GM06990 (cell line): ENCODE results near the gene QPRT.
A peak's percentile ranks its signal among the peaks of the same experiment; 100 is the strongest.
"Not testable (repeated sequence)": the region's sequence is repeated elsewhere in the genome, so short reads cannot be mapped to it uniquely, and the experiment has no call there.

ENCODE experiments used
- DNase-seq: peaks from one replicate; pipeline ENCODE4 v3.0.0-alpha.2; 2011; ENCODE audit not compliant: insufficient read length; ENCODE audit errors: extremely low read depth
- H3K27me3 ChIP-seq: replicated peaks from 2 replicates; pipeline ENCODE4 v1.6.0; 2011; ENCODE audit warnings: low read length; ENCODE audit not compliant: control insufficient read depth, insufficient read depth
- H3K36me3 ChIP-seq: 2 replicates; pipeline ENCODE4 v1.5.1; 2011; ENCODE audit warnings: low read length; ENCODE audit not compliant: control insufficient read depth, insufficient read depth
- H3K4me3 ChIP-seq: replicated peaks from 2 replicates; pipeline ENCODE4 v1.5.1; 2011; ENCODE audit warnings: low read depth, mild to moderate bottlenecking, control low read depth, low read length
- TF ChIP-seq, protein P1 (sequence below): IDR thresholded peaks from 2 replicates; pipeline ENCODE4 v1.5.1; 2011; ENCODE audit warnings: low read length, control low read depth, mild to moderate bottlenecking, inconsistent platforms; ENCODE audit not compliant: insufficient read depth, poor library complexity, severe bottlenecking

The QPRT gene

DNA sequence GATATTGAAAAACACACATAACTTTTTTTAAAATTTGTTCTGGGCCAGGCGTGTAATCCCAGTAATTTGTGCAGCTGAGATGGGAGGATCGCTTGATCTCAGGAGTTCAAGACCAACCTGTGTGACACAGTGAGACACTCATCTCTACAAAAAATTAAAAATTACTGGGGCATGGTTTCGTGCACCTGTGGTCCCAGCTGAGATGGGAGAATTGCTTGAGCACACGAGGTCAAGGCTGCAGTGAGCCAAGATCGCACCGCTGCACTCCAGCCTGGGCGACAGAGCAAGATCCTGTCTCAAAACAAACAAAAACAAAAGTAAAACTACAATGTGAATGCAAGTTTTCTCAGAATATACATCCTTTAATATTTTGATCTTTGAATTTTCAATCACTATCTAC lies 51.7 kb downstream of the QPRT start:
- Histone ChIP-seq H3K4me3 (no peak overlapping the region), H3K27me3 (no peaks in the 10 kb centered on the region), H3K36me3 (no peaks in the 10 kb centered on the region)
- TF ChIP-seq, protein P1, sequence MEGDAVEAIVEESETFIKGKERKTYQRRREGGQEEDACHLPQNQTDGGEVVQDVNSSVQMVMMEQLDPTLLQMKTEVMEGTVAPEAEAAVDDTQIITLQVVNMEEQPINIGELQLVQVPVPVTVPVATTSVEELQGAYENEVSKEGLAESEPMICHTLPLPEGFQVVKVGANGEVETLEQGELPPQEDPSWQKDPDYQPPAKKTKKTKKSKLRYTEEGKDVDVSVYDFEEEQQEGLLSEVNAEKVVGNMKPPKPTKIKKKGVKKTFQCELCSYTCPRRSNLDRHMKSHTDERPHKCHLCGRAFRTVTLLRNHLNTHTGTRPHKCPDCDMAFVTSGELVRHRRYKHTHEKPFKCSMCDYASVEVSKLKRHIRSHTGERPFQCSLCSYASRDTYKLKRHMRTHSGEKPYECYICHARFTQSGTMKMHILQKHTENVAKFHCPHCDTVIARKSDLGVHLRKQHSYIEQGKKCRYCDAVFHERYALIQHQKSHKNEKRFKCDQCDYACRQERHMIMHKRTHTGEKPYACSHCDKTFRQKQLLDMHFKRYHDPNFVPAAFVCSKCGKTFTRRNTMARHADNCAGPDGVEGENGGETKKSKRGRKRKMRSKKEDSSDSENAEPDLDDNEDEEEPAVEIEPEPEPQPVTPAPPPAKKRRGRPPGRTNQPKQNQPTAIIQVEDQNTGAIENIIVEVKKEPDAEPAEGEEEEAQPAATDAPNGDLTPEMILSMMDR = no peak
- DNase-seq = peak; percentile 51

DNA sequence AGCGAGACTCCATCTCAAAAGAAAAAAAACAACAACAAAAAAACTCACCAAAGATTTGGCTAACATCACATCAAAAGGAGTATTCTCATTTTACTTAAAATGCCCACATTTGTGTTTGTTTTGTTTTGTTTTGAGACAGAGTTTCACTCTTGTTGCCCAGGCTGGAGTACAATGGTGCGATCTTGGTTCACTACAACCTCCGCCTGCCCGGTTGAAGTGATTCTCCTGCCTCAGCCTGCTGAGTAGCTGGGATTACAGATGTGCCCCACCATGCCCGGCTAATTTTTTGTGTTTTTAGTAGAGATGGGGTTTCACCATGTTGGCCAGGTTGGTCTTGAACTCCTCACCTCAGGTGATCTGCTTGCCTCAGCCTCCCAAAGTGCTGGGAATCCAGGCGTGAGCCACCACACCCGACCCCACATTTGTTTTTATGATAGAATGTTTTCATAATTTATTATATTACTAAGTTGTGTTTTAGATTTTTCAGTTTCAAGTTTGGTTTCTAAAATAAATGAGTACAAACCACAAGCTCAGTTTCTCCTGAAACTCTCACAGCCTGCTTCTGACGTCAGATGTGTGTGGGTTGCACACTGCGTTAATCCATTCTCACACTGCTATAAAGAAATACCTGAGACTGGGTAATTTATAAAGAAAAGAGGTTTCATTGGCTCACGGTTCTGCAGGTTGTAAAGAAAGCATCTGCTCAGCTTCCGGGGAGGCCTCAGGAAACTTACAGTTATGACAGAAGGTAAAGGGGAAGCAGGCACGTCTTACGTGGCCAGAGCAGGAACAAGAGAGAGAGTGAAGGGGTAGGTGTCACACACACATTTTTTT lies 53.0 kb downstream of the QPRT start:
- DNase-seq = peak; percentile 77
- not testable (repeated sequence) for H3K27me3 ChIP-seq, H3K4me3 ChIP-seq, H3K36me3 ChIP-seq

DNA sequence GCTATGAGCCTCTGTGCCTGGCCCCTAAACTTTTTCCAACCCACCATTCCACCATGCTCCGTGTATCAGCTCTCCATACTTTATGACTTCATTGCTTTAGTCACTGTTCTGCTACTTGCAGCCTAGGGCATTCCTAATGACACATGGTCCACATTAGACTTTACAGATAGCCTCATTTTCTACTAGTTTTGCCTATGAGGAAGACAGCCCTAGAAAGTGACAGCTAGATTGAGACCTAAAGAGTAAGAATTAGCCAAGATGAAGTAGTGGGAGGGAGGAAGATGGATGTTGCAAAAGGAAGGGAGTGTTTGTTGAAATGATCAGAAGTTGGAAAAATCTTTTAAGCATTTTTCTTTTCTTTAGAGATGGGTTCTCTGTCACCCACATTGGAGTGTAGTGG lies 55.8 kb downstream of the QPRT start:
- DNase-seq = no peak
- Histone ChIP-seq H3K27me3 (no peaks in the 10 kb centered on the region), H3K4me3 (no peak overlapping the region), H3K36me3 (no peaks in the 10 kb centered on the region)
- TF ChIP-seq, protein P1 = no peak

DNA sequence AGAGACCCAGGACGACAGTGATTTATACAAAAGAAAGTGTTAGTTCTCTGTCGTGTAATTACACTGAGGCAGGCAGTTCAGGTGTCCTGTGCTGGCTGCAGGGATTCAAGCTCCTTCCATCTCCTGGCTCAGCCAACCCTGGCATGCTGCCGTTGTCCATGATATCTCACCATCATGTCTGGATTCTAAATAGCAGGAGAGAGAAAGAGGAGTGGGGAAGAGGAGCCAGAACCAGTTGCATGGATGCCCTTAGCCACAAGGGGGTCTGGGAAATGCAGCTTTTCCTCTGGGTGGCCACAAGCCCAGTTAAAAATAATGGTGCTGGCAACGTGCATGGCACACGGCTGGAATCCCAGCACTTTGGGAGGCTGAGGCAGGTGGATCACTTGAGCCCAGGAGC lies 57.1 kb downstream of the QPRT start:
- Histone ChIP-seq H3K27me3 (no peaks in the 10 kb centered on the region), H3K4me3 (no peak overlapping the region), H3K36me3 (no peaks in the 10 kb centered on the region)
- TF ChIP-seq, protein P1 = no peak
- DNase-seq = no peak

DNA sequence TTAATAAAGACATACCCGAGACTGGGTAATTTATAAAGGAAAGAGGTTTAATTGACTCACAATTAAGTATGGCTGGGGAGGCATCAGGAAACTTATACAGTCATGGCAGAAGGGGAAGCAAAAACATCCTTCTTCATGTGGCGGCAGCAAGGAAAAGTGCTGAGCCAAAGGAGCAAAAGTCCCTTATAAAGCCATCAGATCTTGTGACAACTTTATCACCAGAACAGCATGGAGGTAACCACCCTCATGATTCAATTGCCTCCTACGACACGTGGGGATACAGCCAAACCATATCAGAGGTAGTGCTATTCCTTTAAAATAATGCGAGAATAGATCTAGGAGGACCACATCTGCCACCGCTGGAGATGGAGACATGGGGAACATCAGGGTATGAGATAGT lies 57.8 kb downstream of the QPRT start:
- TF ChIP-seq, protein P1 = no peak
- Histone ChIP-seq H3K36me3 (no peaks in the 10 kb centered on the region), H3K4me3 (no peak overlapping the region), H3K27me3 (no peaks in the 10 kb centered on the region)
- no peak for DNase-seq

DNA sequence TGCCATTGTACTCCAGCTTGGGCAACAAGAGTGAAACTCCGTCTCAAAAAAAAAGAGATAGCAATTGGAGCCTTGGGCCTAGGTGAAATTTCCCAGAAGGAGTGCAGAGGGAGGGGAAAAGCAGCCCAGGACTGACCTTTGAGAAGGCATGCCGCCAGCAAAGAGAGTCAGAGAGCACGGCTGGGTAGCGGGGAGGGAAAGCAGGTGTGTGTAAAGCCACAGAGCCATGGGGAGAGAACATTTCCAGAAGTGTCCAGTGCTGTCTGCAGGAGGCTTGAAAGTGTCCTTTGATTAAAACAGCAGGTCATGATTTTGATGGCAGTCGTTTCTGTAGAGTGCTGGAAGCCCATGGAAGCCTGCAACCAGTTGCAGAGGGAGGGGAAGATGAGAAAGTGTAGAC lies 58.7 kb downstream of the QPRT start:
- Histone ChIP-seq H3K36me3 (no peaks in the 10 kb centered on the region; the same call in 1 of the 2 replicates), H3K27me3 (no peaks in the 10 kb centered on the region)
- no peak for DNase-seq

More for the DNA sequence above, 58.7 kb downstream of the QPRT start:
- TF ChIP-seq, protein P1 = no peak
- H3K4me3 ChIP-seq = no peak overlapping the region
